ENCODE data around the gene FHOD3. TPM values are rescaled to one million over a fixed set of nuclear protein-coding genes. Genes with fewer than 3 reads are reported as not detected.

FHOD3 gene
- total and polyA plus RNA-seq, 2 of the 8 experiments (the other 6 are each of a cell fraction or from before 2014, with no cell fraction given): 9.7 to 10.5 TPM

DNA sequence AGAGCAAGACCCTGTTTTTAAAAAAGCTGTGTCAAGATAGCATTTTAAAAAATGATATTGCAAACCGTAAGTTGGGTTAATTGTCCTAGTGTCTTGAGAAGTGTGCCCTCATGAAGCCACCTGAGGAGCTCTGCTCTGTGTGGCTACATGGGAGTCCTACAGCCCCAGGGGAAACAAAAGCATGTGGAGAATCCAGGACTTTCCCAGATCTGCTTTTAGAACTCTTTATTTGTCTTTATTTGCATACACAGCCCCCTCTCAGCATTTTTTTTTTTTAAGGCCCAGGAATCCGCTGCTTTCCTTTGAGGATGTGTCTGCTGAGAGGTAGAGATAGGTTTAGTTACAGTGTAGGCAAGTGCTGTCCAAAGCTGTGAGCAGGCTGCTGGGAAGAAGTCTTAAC lies 219.2 kb downstream of the FHOD3 start:
- H3K27me3 ChIP-seq (replicated peaks in 1 of 4; ENCODE audit: control insufficient read depth in 3 of 4, extremely low read depth in 1 of 4, insufficient read depth in 3 of 4, low read length in 3 of 4): no peaks in the 10 kb centered on the region
- H2AK5ac ChIP-seq (ENCODE audit: low read depth, low read length): no peak overlapping the region
- H3K36me3 ChIP-seq (ENCODE audit: control insufficient read depth in 2 of 4, insufficient read depth in 4 of 4, low read length in 3 of 4): no peaks in the 10 kb centered on the region
- H3K9ac ChIP-seq (replicated peaks in 1 of 4; ENCODE audit: extremely low read depth in 1 of 4, low read depth in 3 of 4, low read length in 3 of 4): no peak overlapping the region
- ChIA-PET POLR2A (ENCODE audit: partially characterized antibody) (interaction anchor here (0.7 kb wide), 1 partner anchor 1001 kb away, joined by 5 read pairs; no protein-coding TSS in a partner anchor), CTCF (ENCODE audit: partially characterized antibody) (interaction anchor here (0.6 to 2.3 kb wide), 10 partner anchors 21 to 1470 kb away, joined by 3 to 7 read pairs (median 3); no protein-coding TSS in a partner anchor)
- no peak overlapping the region for H3K27ac ChIP-seq (ENCODE audit: low read depth, low read length)
- H2AFZ ChIP-seq (ENCODE audit: low read length): no peak overlapping the region
- WGBS, 2 experiments (ENCODE audit: extremely low coverage in 1 of 2, insufficient coverage in 1 of 2, insufficient read length in 1 of 2, insufficient replicate concordance in 2 of 2, low coverage in 1 of 2, low lambda C conversion rate in 2 of 2, missing lambda C conversion rate in 1 of 2): 84% methylated on average over 2 of the region's 2 CpGs; no CpG with 5 or more reads in 1 of the 2 experiments
- no peaks in the 10 kb centered on the region for H3K9me3 ChIP-seq (ENCODE audit: insufficient read depth in 2 of 2, low read depth in 1 of 2, low read length in 1 of 2)
- no peak for FAIRE-seq
- H3K56ac ChIP-seq (replicated peaks; ENCODE audit: insufficient read length, low read depth, low read length): no peak overlapping the region
- no peak overlapping the region for H3K14ac ChIP-seq (ENCODE audit: insufficient read length)
- no peak overlapping the region for H3K4ac ChIP-seq (replicated peaks; ENCODE audit: insufficient read length, low read depth, low read length)
- no peak overlapping the region for H2BK120ac ChIP-seq (replicated peaks; ENCODE audit: low read depth, low read length)
- no peaks in the 10 kb centered on the region for H4K20me1 ChIP-seq (replicated peaks in 1 of 2; ENCODE audit: control insufficient read depth in 1 of 2, insufficient read depth in 2 of 2, low read length in 2 of 2)
- H2BK15ac ChIP-seq (ENCODE audit: low read length): no peak overlapping the region
- no peak overlapping the region for H2BK12ac ChIP-seq (ENCODE audit: low read depth, low read length)
- no peak overlapping the region for H2BK5ac ChIP-seq (ENCODE audit: low read depth, low read length)
- no peak overlapping the region for H3K23ac ChIP-seq (ENCODE audit: insufficient read length)
- H3K4me1 ChIP-seq (replicated peaks in 1 of 4; ENCODE audit: control insufficient read depth in 3 of 4, insufficient read depth in 4 of 4, low read length in 3 of 4): peaks cover 0 to 4% (median 2%) of the 10 kb centered on the region in 4 experiments; a peak in 4 of 7 replicates
- H3K79me1 ChIP-seq (ENCODE audit: low read depth, low read length): 0 out of 2 replicates have a peak, but pooled peaks cover 3% of the 10 kb centered on the region
- no peak for DNase-seq (ENCODE audit: low read depth in 1 of 2, low spot score in 2 of 2)
- no peak overlapping the region for H4K91ac ChIP-seq (replicated peaks; ENCODE audit: insufficient read length, low read length)
- H3K79me2 ChIP-seq (ENCODE audit: control insufficient read depth in 1 of 2, insufficient read depth in 2 of 2, low read length in 2 of 2): no peaks in the 10 kb centered on the region
- H4K8ac ChIP-seq (ENCODE audit: extremely low read depth, insufficient read depth, low read length): no peak overlapping the region
- H3K23me2 ChIP-seq (ENCODE audit: low read depth, low read length): 0 out of 2 replicates have a peak, but pooled peaks cover 2% of the 10 kb centered on the region
- no peak overlapping the region for H4K5ac ChIP-seq (ENCODE audit: insufficient read length, low read depth, low read length)
- H2BK20ac ChIP-seq (ENCODE audit: low read length): no peak overlapping the region
- no peak overlapping the region for H3K4me3 ChIP-seq (ENCODE audit: extremely low read depth in 1 of 4, insufficient read depth in 2 of 4, low read depth in 3 of 4, low read length in 4 of 4)
- no peak overlapping the region for H3K4me2 ChIP-seq (ENCODE audit: insufficient read depth in 1 of 2, low read depth in 2 of 2, low read length in 2 of 2)
- H3K18ac ChIP-seq (ENCODE audit: extremely low read depth, low read length): no peak overlapping the region
- TF ChIP-seq RNF2 (IDR thresholded peaks at IDR 0.05; ENCODE audit: borderline replicate concordance, low read depth, low read length, missing control alignments, poor library complexity, severe bottlenecking): no peak
- TF ChIP-seq SRF (IDR thresholded peaks at IDR 0.05; ENCODE audit: low read depth, low read length): no peak
- TF ChIP-seq CREB1 (IDR thresholded peaks at IDR 0.05): no peak
- TF ChIP-seq CBX5 (IDR thresholded peaks at IDR 0.05; ENCODE audit: low read depth, low read length): no peak
- TF ChIP-seq SIRT6 (IDR thresholded peaks at IDR 0.05; ENCODE audit: low read length): no peak
- TF ChIP-seq GTF2F1 (IDR thresholded peaks at IDR 0.05; ENCODE audit: borderline replicate concordance, low read depth, low read length): no peak
- no peak for TF ChIP-seq HDAC6 (IDR thresholded peaks at IDR 0.05; ENCODE audit: low read depth, low read length)
- no peak for TF ChIP-seq FOSL1 (IDR thresholded peaks at IDR 0.05; ENCODE audit: insufficient read depth, low read depth, low read length)
- TF ChIP-seq CHD1 (IDR thresholded peaks at IDR 0.05; ENCODE audit: low read depth, low read length): no peak
- no peak for TF ChIP-seq YY1 (IDR thresholded peaks at IDR 0.05; ENCODE audit: low read depth, low read length)
- no peak for TF ChIP-seq BACH1 (IDR thresholded peaks at IDR 0.05; ENCODE audit: low read length)
- TF ChIP-seq TBP (IDR thresholded peaks at IDR 0.05; ENCODE audit: low read depth, low read length): no peak
- no peak for TF ChIP-seq CEBPB (IDR thresholded peaks at IDR 0.05; ENCODE audit: low read depth, low read length)
- no peak for TF ChIP-seq JUND (IDR thresholded peaks at IDR 0.05; ENCODE audit: low read length)
- no peak for TF ChIP-seq BCL11A (IDR thresholded peaks at IDR 0.05; ENCODE audit: low read depth in 2 of 2, low read length in 2 of 2)
- no peak for TF ChIP-seq ASH2L (IDR thresholded peaks at IDR 0.05; ENCODE audit: low read length)
